HL-60/S4 (cell line): ENCODE results near the gene CCNT1.
"Not testable (repeated sequence)": the region's sequence is repeated elsewhere in the genome, so short reads cannot be mapped to it uniquely, and the experiment has no call there.

ENCODE experiments used
- in situ Hi-C: fragments of 300-500 bp; cut with MboI; formaldehyde crosslinking; loops from 2 replicates; pipeline ENCODE4 v1.14.3; 2022; ENCODE audit warnings: low sequenced_read_pairs

The CCNT1 gene

GRCh38 chr12:48716493-48717251 is at the start of gene CCNT1:
CCNT1 (minus strand) TSS chr12:48716707; CDS start chr12:48716675, 32 bp downstream.
- in situ Hi-C loops = no loop called here

- in situ Hi-C loops = no loop called here
Measured at GRCh38 chr12:48765753-48766162, 49.3 kb upstream of the CCNT1 start.

- in situ Hi-C loops = no loop called here
Measured at GRCh38 chr12:48764521-48764920, 48.0 kb upstream of the CCNT1 start.

- in situ Hi-C loops = no loop called here
Measured at GRCh38 chr12:48758737-48759136, 42.2 kb upstream of the CCNT1 start.

GRCh38 chr12:48758186-48758585 is 41.7 kb upstream of the CCNT1 start:
- in situ Hi-C loops = no loop called here

GRCh38 chr12:48750769-48751356 is 34.4 kb upstream of the CCNT1 start:
- in situ Hi-C loops = loop anchor here (5.0 kb wide), 1 partner anchor 41 kb away; no protein-coding TSS in a partner anchor

GRCh38 chr12:48750215-48750614 is 33.7 kb upstream of the CCNT1 start:
- in situ Hi-C loops = loop anchor here (5.0 kb wide), 1 partner anchor 42 kb away; no protein-coding TSS in a partner anchor

- in situ Hi-C loops = no loop called here
Measured at GRCh38 chr12:48744251-48745008, 27.9 kb upstream of the CCNT1 start.

- in situ Hi-C loops = no loop called here
Measured at GRCh38 chr12:48739618-48740269, 23.2 kb upstream of the CCNT1 start.

GRCh38 chr12:48736456-48736855 is 19.9 kb upstream of the CCNT1 start:
- in situ Hi-C loops = no loop called here

GRCh38 chr12:48728807-48729206 is 12.3 kb upstream of the CCNT1 start:
- in situ Hi-C loops = no loop called here

- in situ Hi-C loops = not testable (repeated sequence)
Measured at GRCh38 chr12:48720737-48721136, 4.2 kb upstream of the CCNT1 start.

- in situ Hi-C loops = not testable (repeated sequence)
Measured at GRCh38 chr12:48720171-48720570, 3.7 kb upstream of the CCNT1 start.

- in situ Hi-C loops = not testable (repeated sequence)
Measured at GRCh38 chr12:48719002-48719401, 2.5 kb upstream of the CCNT1 start.

GRCh38 chr12:48717252-48717695 is 767 bp upstream of the CCNT1 start:
- in situ Hi-C loops = no loop called here

GRCh38 chr12:48716168-48716492 is 377 bp downstream of the CCNT1 start:
- in situ Hi-C loops = no loop called here

GRCh38 chr12:48712209-48712608 is 4.3 kb downstream of the CCNT1 start:
- in situ Hi-C loops = no loop called here

GRCh38 chr12:48698822-48699221 is 17.7 kb downstream of the CCNT1 start:
- in situ Hi-C loops = not testable (repeated sequence)

GRCh38 chr12:48696626-48697025 is 19.9 kb downstream of the CCNT1 start:
- in situ Hi-C loops = no loop called here

- in situ Hi-C loops = no loop called here
Measured at GRCh38 chr12:48695859-48696258, 20.6 kb downstream of the CCNT1 start.

- in situ Hi-C loops = no loop called here
Measured at GRCh38 chr12:48694038-48694437, 22.5 kb downstream of the CCNT1 start.
